ENCODE measurements around the gene CCDC80. TPM values are rescaled to one million over a fixed set of nuclear protein-coding genes. Genes with fewer than 3 reads are reported as not detected.
"Not testable (repeated sequence)": the region's sequence is repeated elsewhere in the genome, so short reads cannot be mapped to it uniquely, and the experiment has no call there.

Gene CCDC80
- total and polyA plus RNA-seq, 8 donors, result 42.7 to 247 (median 81.4) TPM

DNA sequence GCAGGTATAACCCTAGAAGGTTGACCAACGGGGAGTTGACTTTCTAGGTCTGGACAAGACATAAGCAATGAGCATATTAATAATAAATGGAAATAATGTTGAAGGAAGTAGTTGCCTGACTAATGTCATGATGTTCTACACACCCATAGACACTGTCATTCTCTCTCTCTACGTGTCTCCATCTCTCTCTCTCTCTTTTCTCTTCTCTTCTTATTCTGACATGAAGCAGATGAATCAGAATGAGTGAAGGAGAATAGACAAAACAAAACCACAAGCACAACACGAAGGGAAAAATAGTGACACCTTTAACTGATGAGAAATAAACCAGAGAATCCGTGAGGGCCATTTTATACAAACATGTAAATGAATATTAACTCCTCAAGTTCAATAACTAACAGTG, 26.7 kb upstream of the CCDC80 start:
- no peak overlapping the region for H3K4me3 ChIP-seq
- TF ChIP-seq, protein P1, sequence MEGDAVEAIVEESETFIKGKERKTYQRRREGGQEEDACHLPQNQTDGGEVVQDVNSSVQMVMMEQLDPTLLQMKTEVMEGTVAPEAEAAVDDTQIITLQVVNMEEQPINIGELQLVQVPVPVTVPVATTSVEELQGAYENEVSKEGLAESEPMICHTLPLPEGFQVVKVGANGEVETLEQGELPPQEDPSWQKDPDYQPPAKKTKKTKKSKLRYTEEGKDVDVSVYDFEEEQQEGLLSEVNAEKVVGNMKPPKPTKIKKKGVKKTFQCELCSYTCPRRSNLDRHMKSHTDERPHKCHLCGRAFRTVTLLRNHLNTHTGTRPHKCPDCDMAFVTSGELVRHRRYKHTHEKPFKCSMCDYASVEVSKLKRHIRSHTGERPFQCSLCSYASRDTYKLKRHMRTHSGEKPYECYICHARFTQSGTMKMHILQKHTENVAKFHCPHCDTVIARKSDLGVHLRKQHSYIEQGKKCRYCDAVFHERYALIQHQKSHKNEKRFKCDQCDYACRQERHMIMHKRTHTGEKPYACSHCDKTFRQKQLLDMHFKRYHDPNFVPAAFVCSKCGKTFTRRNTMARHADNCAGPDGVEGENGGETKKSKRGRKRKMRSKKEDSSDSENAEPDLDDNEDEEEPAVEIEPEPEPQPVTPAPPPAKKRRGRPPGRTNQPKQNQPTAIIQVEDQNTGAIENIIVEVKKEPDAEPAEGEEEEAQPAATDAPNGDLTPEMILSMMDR (IDR thresholded peaks at IDR 0.05), result no peak
- H3K9me3 ChIP-seq, result no peaks in the 10 kb centered on the region
- no peaks in the 10 kb centered on the region for H3K36me3 ChIP-seq
- ATAC-seq (no peak), DNase-seq (no peak)
- H3K27me3 ChIP-seq, result no peaks in the 10 kb centered on the region
- H3K27ac ChIP-seq, result no peak overlapping the region
- peaks cover 0 to 7% of the 10 kb centered on the region in 2 donors for H3K4me1 ChIP-seq
- intact Hi-C loops (cut with DNase I), result no loop called here

DNA sequence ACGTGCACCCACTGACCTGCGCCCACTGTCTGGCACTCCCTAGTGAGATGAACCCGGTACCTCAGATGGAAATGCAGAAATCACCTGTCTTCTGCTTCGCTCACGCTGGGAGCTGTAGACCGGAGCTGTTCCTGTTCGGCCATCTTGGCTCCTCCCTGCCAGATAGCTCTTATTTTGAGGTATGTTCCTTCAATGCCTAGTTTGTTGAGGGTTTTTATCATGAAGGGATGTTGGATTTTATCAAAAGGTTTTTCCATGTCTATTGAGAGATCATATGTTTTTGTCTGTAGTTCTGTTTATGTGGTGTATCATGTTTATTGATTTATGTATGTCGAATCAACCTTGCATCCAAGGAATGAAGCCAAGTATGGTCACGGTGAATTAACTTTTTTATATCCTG, 24.1 kb upstream of the CCDC80 start:
- intact Hi-C loops (cut with DNase I), result not testable (repeated sequence)

DNA sequence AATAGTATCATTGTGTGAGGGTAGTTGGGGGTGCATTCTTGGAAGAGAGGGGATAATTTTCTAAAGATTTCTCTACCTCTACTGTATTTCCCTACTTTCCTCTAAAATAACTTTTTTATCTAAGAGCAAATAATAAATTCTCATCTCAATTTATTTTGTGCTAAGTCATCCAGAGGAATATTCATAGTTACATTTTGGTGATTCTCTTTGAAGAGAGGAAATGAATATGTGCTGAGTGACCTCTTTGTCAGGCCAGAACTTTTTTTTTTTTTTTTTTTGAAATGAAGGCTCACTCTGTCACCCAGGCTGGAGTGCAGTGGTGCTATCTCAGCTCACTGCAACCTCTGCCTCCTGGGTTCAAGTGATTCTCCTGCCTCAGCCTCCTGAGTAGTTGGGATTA, 15.1 kb upstream of the CCDC80 start:
- no peaks in the 10 kb centered on the region for H3K27me3 ChIP-seq
- no peaks in the 10 kb centered on the region for H3K36me3 ChIP-seq
- no peak overlapping the region for H3K27ac ChIP-seq
- no peaks in the 10 kb centered on the region for H3K9me3 ChIP-seq
- intact Hi-C loops (cut with DNase I), result no loop called here
- no peak for DNase-seq
- ATAC-seq, result no peak
- TF ChIP-seq, protein P1 (IDR thresholded peaks at IDR 0.05), result no peak
- H3K4me3 ChIP-seq, result no peak overlapping the region
- H3K4me1 ChIP-seq, result peaks cover 0 to 5% of the 10 kb centered on the region in 2 donors

More for the DNA sequence above, 24.1 kb upstream of the CCDC80 start:
- H3K27me3 ChIP-seq, H3K4me3 ChIP-seq, H3K27ac ChIP-seq, DNase-seq, H3K9me3 ChIP-seq, ATAC-seq, H3K36me3 ChIP-seq, H3K4me1 ChIP-seq: not testable (repeated sequence)

DNA sequence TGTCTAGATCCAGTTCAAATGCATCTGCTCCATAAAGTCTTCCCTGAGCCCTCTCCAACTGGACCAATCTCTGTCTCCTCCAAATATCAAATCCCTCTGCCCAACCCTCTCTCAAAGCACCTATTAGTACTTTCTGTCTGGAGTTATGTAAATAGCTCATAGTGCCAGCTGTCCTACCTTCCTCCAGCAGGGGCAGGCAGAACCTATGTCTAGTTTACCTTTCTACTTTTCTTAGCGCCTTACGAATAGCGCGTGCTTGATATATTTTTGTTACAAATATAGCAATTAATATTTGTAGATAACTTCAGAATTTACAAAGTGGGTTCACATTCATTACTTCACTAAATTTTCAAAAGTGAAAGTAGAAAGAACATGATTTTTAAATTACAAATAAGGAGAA, 14.0 kb upstream of the CCDC80 start:
- Histone ChIP-seq H3K27ac (no peak overlapping the region), H3K9me3 (no peaks in the 10 kb centered on the region), H3K4me1 (peaks cover 0 to 5% of the 10 kb centered on the region in 2 donors), H3K4me3 (no peak overlapping the region), H3K27me3 (no peaks in the 10 kb centered on the region), H3K36me3 (no peaks in the 10 kb centered on the region)
- TF ChIP-seq, protein P1 (IDR thresholded peaks at IDR 0.05), result no peak
- peak; percentile 47 for ATAC-seq
- intact Hi-C loops (cut with DNase I), result no loop called here
- DNase-seq, result no peak

DNA sequence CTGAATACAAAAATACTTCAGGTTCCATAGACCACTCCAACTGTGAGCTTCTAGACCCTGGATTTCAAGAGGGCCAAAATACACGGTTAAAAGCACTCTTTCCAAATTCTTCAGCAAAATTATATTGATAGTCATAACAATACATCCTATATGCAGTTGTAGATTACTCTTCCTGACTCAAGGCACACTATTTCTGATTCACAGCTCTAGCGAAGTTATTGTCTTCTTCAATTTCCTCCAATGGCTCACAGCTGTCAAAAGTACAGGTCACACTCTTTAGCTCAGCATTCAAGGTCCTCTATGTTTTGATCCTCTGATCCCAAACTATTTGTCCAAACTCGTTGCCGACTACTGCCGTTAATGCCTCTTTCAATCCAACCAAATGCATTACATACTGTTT, 13.5 kb upstream of the CCDC80 start:
- H3K4me1 ChIP-seq, result peaks cover 0 to 5% of the 10 kb centered on the region in 2 donors
- no peak for DNase-seq
- TF ChIP-seq, protein P1 (IDR thresholded peaks at IDR 0.05), result no peak
- H3K9me3 ChIP-seq, result no peaks in the 10 kb centered on the region
- no peaks in the 10 kb centered on the region for H3K36me3 ChIP-seq
- ATAC-seq, result no peak
- H3K27me3 ChIP-seq, result no peaks in the 10 kb centered on the region
- no peak overlapping the region for H3K27ac ChIP-seq
- no peak overlapping the region for H3K4me3 ChIP-seq
- intact Hi-C loops (cut with DNase I), result no loop called here

DNA sequence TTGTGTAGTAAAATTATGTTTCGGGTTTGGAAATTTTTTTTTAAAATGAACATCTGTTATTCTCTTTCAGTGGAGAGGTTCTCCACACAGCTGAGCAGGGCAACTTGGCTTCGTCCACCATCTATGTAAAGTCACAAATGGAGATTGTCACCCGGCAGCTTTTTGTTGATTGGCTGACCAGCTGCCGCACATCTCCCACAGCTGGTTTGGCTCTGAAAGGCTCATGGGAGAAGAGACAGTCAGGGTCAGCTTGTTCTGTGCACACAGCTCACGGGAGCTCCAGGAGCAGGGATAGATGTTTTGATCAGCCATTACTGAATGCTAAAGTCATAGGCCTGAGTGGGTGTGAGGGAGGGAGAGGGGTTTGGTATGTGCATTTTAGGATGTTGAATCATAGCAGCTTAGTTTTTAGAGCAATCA, 12.9 kb upstream of the CCDC80 start:
- TF ChIP-seq, protein P1 (IDR thresholded peaks at IDR 0.05), result no peak
- no peaks in the 10 kb centered on the region for H3K27me3 ChIP-seq
- ATAC-seq (peak; percentile 72), DNase-seq (peak in 2 of 4 donors; percentile 71 to 85)
- H3K9me3 ChIP-seq, result no peaks in the 10 kb centered on the region
- peaks cover 0 to 5% of the 10 kb centered on the region in 2 donors for H3K4me1 ChIP-seq
- no peaks in the 10 kb centered on the region for H3K36me3 ChIP-seq
- intact Hi-C loops (cut with DNase I), result no loop called here
- peak overlapping the region in 1 of 2 donors; percentile 20 for H3K27ac ChIP-seq
- H3K4me3 ChIP-seq, result no peak overlapping the region
